Measurements from ENCODE around the gene FBXL16.

Gene FBXL16

DNA sequence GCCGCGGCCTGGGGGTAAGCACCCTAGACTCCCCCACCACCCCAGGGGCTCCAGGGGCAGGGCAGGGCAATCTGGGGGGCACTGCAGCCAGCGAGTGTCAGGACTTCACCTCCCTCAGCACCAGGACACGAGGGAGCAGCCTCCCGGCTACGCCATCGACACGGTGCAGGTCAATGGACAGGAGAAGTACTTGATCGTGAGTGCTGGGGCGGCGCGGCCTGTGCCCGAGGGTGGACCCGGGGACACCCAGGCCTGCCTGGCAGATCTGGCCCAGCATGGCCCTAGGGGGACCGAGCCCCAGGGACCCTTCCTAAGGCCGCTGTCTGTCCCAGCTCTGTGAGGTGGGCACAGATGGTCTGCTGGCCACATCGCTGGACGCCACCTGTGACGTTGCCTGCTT, 33.2 kb downstream of the FBXL16 start:
- TF ChIP-seq CTCF (IDR thresholded peaks at IDR 0.05; ENCODE audit: extremely low read depth, insufficient read depth, missing control alignments): no peak
- in situ Hi-C loops (cut with MboI; ENCODE audit: low pct_unique_long_range_greater_than_20kb, low sequenced_read_pairs, unreplicated experiment): no loop called here
- no peak for DNase-seq (ENCODE audit: low spot score)

DNA sequence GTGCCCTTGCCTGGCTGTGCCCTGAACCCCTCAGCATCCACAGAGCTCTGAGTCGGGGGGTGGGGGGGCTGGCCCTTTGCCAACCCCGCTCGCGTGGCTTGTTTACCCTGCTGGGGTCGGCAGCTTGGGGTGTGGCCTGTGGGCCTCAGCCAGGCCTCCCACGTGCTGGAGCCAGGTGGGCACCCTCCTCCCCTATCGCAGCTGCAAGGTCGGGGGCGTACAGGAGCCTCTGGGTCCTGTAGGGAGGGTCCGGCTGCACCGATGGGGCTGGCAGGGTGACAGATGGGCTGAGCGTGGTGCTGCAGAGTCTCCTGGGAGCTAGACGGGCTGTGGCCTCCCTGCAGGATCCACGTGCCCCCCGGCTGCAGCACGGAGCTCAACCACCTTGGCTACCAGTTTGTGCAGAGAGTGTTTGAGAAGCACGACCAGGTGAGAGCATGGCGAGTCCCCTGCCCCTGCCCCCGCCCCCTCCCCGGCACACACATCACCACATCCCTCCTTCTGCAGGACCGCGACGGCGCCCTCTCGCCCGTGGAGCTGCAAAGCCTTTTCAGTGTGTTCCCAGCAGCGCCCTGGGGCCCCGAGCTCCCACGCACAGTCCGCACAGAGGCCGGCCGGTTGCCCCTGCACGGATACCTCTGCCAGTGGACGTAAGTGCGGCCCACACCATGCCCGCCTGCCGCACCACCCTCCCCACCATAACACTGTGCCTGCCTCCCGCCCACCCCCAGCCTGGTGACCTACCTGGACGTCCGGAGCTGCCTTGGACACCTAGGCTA, 34.1 kb downstream of the FBXL16 start:
- no peak for TF ChIP-seq CTCF (IDR thresholded peaks at IDR 0.05; ENCODE audit: extremely low read depth, insufficient read depth, missing control alignments)
- in situ Hi-C loops (cut with MboI; ENCODE audit: low pct_unique_long_range_greater_than_20kb, low sequenced_read_pairs, unreplicated experiment): no loop called here
- DNase-seq (ENCODE audit: low spot score): no peak

DNA sequence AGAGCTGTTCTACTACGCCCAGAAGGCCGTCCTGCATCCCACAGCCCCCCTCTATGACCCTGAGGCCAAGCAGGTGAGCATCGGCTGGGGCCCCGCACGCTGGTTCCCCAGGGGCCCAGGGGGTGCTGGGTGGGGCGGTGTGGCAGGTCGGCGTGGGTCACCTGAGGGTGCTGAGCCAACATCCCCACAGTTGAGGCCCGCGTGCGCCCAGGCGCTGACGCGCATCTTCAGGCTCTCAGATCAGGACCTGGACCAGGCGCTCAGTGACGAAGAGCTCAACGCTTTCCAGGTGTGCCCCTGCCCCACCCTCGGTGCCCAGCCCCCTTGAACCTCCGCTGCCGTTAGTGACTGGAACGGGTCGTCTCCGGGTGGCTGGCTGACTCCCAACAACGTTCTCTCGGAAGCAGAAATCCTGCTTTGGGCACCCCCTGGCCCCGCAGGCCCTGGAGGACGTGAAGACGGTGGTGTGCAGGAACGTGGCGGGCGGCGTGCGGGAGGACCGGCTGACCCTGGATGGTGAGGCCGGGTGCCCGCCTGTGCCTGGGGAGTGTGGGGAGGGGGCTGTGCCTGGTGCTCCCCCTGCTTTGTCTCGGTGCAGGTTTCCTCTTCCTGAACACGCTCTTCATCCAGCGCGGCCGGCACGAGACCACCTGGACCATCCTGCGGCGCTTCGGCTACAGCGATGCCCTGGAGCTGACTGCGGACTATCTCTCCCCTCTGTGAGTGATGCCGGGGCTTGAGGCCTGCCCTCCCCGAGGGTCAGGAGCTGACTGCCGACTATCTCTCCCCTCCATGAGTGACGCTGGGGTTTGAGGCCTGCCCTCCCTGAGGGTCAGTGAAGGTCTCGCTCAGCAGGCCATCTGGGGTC, 34.9 kb downstream of the FBXL16 start:
- DNase-seq (ENCODE audit: low spot score): no peak
- in situ Hi-C loops (cut with MboI; ENCODE audit: low pct_unique_long_range_greater_than_20kb, low sequenced_read_pairs, unreplicated experiment): no loop called here
- no peak for TF ChIP-seq CTCF (IDR thresholded peaks at IDR 0.05; ENCODE audit: extremely low read depth, insufficient read depth, missing control alignments)

DNA sequence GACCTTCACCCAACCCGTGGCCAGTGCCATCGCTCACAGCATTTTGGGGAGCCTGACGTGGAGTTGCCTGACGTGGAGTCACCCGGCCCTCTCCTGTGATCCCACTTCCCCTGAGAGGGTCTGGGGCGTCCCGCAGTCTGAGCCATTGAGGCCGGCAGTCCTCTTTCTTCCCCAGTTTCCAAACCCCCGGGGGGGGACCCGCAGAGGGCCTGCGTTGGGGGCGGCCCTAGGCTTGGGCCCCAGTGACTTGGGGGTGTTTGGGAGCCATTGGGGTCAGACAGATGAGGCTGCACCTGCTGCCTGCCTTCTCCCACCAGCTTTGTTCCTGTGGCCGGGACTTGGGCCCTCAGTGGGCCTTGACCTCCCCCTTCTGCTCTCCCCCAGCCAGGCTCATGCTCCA, 35.9 kb downstream of the FBXL16 start:
- no peak for DNase-seq (ENCODE audit: low spot score)
- TF ChIP-seq CTCF (IDR thresholded peaks at IDR 0.05; ENCODE audit: extremely low read depth, insufficient read depth, missing control alignments): no peak
- in situ Hi-C loops (cut with MboI; ENCODE audit: low pct_unique_long_range_greater_than_20kb, low sequenced_read_pairs, unreplicated experiment): no loop called here

DNA sequence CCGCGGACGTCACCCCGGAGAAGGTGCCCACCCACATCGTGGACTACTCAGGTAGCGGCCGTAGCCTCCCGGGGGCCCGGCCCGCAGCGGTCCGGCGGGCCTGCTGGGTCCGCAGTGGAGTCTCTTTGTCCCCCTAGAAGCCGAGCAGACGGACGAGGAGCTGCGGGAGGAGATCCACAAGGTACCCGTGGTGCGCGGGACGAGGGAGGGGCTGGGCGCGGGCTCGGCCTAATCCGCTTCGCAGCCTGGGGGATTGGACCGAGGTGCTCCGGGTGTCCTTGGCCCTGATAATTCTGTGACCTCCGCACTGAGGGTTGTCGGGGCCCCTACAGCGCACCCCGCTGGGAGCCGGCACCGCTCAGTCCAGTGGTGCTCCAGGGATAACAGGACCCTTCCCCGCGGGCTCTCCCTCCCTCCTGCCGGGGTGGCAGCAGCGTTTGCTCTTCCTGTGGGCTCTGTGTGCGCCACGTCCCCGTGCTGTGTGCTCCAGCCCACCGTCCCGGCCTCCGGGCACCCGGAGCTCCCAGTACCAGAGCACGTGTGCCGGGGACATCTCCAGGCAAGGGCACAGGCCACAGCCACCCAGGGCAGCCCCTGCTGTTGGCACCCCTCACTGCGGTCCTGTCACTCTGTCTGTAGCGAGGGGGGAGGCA, 37.0 kb downstream of the FBXL16 start:
- TF ChIP-seq CTCF (IDR thresholded peaks at IDR 0.05; ENCODE audit: extremely low read depth, insufficient read depth, missing control alignments): no peak
- in situ Hi-C loops (cut with MboI; ENCODE audit: low pct_unique_long_range_greater_than_20kb, low sequenced_read_pairs, unreplicated experiment): no loop called here
- no peak for DNase-seq (ENCODE audit: low spot score)

DNA sequence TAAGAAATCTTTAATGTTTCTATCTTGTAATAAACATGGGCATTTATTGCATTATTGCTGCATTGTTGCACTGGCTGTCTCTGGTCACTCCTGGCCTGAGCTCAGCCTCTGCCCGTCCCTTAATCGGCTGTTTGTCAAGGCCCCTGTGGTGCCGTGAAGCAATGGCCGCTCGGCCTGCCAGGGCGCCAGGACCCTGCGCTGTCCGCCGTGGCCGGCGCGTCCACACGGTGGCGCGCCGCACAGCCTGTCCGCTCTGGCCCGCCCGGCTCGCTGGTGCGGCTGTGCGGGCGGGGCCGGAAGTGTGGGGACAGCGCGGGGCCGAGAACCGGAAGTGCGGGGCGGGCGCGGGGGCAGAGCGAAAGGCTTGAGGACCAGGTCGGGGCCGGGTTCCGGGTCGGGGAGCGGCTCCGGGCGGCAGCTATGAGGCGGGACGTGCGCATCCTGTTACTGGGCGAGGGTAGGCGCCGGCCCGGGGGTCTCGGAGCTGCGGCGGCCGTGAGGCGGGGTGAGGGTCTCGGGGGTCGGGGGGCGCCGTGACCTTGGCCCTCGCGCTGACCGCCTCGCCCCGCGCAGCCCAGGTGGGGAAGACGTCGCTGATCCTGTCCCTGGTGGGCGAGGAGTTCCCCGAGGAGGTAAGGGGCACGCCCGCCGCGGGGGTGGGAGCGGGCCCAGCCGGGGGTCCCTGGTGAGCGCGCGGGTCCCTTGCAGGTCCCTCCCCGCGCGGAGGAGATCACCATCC, 37.7 kb downstream of the FBXL16 start, which contains the start of gene RHOT2:
Gene RHOT2 (plus strand): TSS at position 353 of the 739 bp plus-strand sequence. CDS start 68 bp downstream, at position 421.
- in situ Hi-C loops (cut with MboI; ENCODE audit: low pct_unique_long_range_greater_than_20kb, low sequenced_read_pairs, unreplicated experiment): no loop called here
- TF ChIP-seq CTCF (IDR thresholded peaks at IDR 0.05; ENCODE audit: extremely low read depth, insufficient read depth, missing control alignments): peak; percentile 99
- peak; percentile 96 for DNase-seq (ENCODE audit: low spot score)

Measured in GM13977 (cell line).